Inflammatory macrophage treated with lipopolysaccharide for 4 hours (primary cell): ENCODE data around the gene CSNK2B.

Source experiments
- DNase-seq: peaks from one replicate; pipeline ENCODE4 v3.0.0-alpha.2; 2020

Gene CSNK2B

DNA sequence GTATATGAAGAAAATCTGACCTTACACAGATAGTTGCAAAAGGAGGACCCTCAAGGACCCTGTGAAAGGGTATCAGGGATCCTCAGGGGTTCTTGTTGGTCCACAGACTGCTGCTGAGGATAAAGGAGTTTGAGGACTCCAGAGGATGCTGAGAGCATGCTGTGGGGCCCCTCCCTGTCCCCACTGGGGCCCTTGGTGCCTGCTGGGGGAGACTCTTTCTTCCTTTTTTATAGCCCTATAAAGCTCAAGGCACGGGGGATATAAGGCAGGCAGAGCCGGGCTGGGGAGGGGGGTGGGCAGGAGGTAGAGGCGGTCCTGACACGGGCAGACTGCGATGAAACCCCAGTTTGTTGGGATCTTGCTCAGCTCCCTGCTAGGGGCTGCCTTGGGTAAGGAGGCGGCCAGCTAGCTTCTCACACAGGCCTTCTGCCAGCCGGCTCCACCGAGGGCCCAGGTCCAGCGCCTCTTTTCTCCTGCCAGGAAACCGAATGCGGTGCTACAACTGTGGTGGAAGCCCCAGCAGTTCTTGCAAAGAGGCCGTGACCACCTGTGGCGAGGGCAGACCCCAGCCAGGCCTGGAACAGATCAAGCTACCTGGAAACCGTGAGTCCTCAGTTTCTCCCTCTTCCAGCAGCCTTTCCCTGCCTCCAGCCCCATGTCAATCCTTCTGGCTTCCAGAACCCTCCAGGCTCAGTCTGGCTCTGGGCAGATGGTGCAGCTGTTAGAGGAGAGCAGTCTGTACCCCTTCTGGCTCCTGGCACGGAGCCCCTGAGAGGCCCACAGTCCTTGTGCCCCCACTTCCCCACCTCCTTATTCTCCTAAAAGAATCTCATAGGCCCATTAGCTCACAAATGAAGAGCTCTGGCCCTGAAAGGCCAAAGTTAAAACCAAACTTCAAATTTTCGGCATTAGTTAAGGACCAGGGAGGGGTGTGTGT is 49.4 kb downstream of the CSNK2B start, which contains the start of gene LY6G6D:
Gene LY6G6D, plus strand, starts transcription at position 327 of the 937 bp plus-strand sequence. Its CDS starts 8 bp downstream, at position 335.
- no peak for DNase-seq

DNA sequence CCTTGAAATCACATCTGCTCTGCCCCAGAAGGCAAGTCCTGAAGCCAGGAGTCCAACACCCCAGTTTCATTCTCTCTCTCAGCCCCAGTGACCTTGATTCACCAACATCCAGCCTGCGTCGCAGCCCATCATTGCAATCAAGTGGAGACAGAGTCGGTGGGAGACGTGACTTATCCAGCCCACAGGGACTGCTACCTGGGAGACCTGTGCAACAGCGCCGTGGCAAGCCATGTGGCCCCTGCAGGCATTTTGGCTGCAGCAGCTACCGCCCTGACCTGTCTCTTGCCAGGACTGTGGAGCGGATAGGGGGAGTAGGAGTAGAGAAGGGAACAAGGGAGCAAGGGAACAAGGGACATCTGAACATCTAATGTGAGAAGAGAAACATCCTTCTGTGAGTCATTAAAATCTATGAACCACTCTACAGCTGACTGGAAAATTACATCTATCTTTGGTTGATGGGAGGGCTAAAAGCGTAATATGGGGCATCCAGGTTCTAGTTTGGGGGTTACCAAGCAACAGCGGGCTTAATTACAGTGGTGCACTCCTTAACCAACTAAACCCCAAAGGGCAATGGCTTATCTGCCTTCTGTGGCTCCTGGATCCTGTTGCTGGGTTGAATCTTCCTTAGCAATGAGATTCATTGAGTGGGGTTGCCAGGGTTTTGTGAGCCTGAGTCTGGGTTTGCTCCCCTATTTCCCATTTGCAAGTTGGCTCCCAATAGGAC is 51.8 kb downstream of the CSNK2B start:
- DNase-seq, result no peak

DNA sequence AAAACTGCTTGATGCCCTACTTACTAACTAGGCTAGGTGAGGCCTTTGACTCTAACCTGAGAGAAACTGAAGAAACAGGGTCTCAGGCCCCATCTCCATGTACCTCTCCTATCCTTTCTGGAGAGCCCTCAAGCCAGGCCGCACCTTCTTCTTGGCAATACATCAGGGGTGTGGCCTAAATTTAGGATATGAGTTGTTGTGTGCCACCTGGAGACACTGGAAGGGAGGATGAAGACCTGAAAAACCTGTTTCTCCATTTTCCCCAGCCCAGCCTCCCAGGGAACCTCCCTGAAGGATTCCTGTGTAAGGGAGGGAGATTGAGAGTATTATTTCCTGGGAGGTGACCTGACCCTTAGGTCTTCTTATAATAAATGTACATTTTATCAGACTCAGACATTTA is 52.4 kb downstream of the CSNK2B start:
- no peak for DNase-seq

DNA sequence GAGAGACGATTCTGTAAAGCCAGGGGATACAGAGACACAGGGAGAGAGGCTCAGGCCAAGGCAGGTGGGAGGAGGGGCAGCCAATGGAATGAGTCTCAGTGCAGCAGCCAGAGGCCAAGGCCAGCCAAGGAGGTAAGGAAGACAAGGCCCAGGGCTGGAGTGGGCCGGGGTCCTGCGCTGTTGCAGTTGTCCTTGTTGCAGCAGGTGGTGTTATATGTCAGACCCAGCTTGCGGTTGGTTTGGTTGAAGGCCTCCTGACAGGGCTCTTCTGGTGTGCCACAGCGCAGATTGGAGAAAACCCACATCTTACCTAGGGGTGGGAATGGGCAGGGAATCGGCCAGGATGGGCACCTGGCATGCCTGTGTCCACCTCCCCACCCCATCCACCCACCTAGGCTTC is 53.1 kb downstream of the CSNK2B start:
- DNase-seq, result no peak
